SK-N-SH (cell line): ENCODE results near the gene CCDC141. TPM values are rescaled to one million over a fixed set of nuclear protein-coding genes. Genes with fewer than 3 reads are reported as not detected.

Experiments
- CTCF ChIA-PET: fragments of 300-600, 350-600 bp; formaldehyde crosslinking; extraction: SDS; loops from one replicate; lab custom pipeline; 2021; lab: Yijun Ruan, JAX
- POLR2A ChIA-PET: fragments of 350-600 bp; sonication (Branson Sonifier 250); formaldehyde crosslinking; extraction: SDS; loops from one replicate; lab custom pipeline; 2020; ENCODE audit warnings: antibody characterized with exemption, inconsistent platforms; lab: Yijun Ruan, JAX
- DNase-seq: peaks from one replicate; pipeline ENCODE4 v3.0.0; 2012
- H2AFZ ChIP-seq: fragments of 200-600 bp; sonication (generic); 2 replicates; pipeline ENCODE4 v1.8.1; 2016; ENCODE audit warnings: antibody characterized with exemption, mild to moderate bottlenecking, low read depth
- H3F3A ChIP-seq: fragments of 200-600 bp; sonication (generic); replicated peaks from 2 replicates; pipeline ENCODE3; 2016; ENCODE audit warnings: antibody characterized with exemption, mild to moderate bottlenecking; ENCODE audit not compliant: insufficient read depth
- H3K27ac ChIP-seq, 2 experiments: fragments of 200-500 bp in 1 of 2; fragments of 200-600 bp in 1 of 2; sonication (Bioruptor generic) in 1 of 2; sonication (generic), shearing (Covaris generic) in 1 of 2; 2 replicates each; pipeline versions ENCODE4 v1.5.1 to v1.6.1; 2014 to 2016; ENCODE audit warnings: low read depth in 2 of 2, inconsistent platforms in 1 of 2, low read length in 1 of 2, mild to moderate bottlenecking in 1 of 2, mixed read lengths in 1 of 2
- H3K27me3 ChIP-seq: fragments of 200-600 bp; sonication (generic), shearing (Covaris generic); 2 replicates; pipeline ENCODE4 v1.6.1; 2016; ENCODE audit warnings: mixed run types; ENCODE audit not compliant: insufficient read depth
- H3K36me3 ChIP-seq, 2 experiments: fragments of 200-500 bp in 1 of 2; fragments of 200-600 bp in 1 of 2; sonication (Bioruptor generic) in 1 of 2; sonication (generic) in 1 of 2; replicated peaks in 1 of 2; 2 replicates each; pipeline versions ENCODE3 to v1.5.1; 2014 to 2016; ENCODE audit warnings: low read length in 1 of 2, mild to moderate bottlenecking in 1 of 2; ENCODE audit not compliant: insufficient read depth in 2 of 2, control insufficient read depth in 1 of 2
- H3K4me1 ChIP-seq, 2 experiments: fragments of 200-500 bp in 1 of 2; fragments of 200-600 bp in 1 of 2; sonication (Bioruptor generic) in 1 of 2; sonication (generic), shearing (Covaris generic) in 1 of 2; 2 replicates each; pipeline versions ENCODE4 v1.5.1 to v1.6.1; 2014 to 2016; ENCODE audit warnings: low read depth in 1 of 2, low read length in 1 of 2, mixed run types in 1 of 2; ENCODE audit not compliant: insufficient read depth in 2 of 2, control insufficient read depth in 1 of 2
- H3K4me2 ChIP-seq: fragments of 200-600 bp; sonication (generic), shearing (Covaris generic); 2 replicates; pipeline ENCODE4 v1.6.1; 2017; ENCODE audit warnings: mixed run types
- H3K4me3 ChIP-seq, 2 experiments: fragments of 200-500 bp in 1 of 2; fragments of 200-600 bp in 1 of 2; sonication (Bioruptor generic) in 1 of 2; sonication (generic), shearing (Covaris generic) in 1 of 2; 2 replicates each; pipeline versions ENCODE4 v1.5.1 to v1.8.1; 2014 to 2016; ENCODE audit warnings: low read depth in 2 of 2, inconsistent platforms in 1 of 2, low read length in 1 of 2, mild to moderate bottlenecking in 1 of 2, mixed read lengths in 1 of 2, moderate library complexity in 1 of 2
- H3K79me2 ChIP-seq: fragments of 200-600 bp; sonication (generic); 2 replicates; pipeline ENCODE4 v1.8.1; 2017; ENCODE audit warnings: mild to moderate bottlenecking; ENCODE audit not compliant: insufficient read depth
- H3K9ac ChIP-seq: fragments of 200-600 bp; sonication (generic); 2 replicates; pipeline ENCODE4 v1.6.1; 2017; ENCODE audit warnings: mixed run types
- H3K9me2 ChIP-seq: fragments of 200-600 bp; sonication (generic); 2 replicates; pipeline ENCODE4 v1.6.1; 2017; ENCODE audit warnings: mixed run types
- H3K9me3 ChIP-seq: fragments of 200-600 bp; sonication (generic); 2 replicates; pipeline ENCODE4 v1.6.1; 2017; ENCODE audit warnings: mixed run types, mild to moderate bottlenecking, moderate library complexity
- H4K20me1 ChIP-seq: fragments of 200-600 bp; sonication (generic); 2 replicates; pipeline ENCODE4 v1.6.1; 2017; ENCODE audit warnings: mild to moderate bottlenecking, mixed run types; ENCODE audit not compliant: insufficient read depth
- EP300 ChIP-seq, 2 experiments: IDR thresholded peaks; 2 replicates each; pipeline versions ENCODE4 v1.4.0 to v1.6.1; 2012; ENCODE audit warnings: borderline replicate concordance in 1 of 2, low read depth in 1 of 2, low read length in 1 of 2
- EZH2phosphoT487 ChIP-seq: fragments of 200-600 bp; sonication (generic); IDR thresholded peaks from 2 replicates; pipeline ENCODE4 v1.6.1; 2017; ENCODE audit warnings: low read depth, mixed run types, mild to moderate bottlenecking, antibody characterized with exemption, moderate library complexity, borderline replicate concordance
- FOSL2 ChIP-seq: IDR thresholded peaks from 2 replicates; pipeline ENCODE4 v1.4.0; 2012; ENCODE audit warnings: low read depth, mild to moderate bottlenecking, moderate library complexity, borderline replicate concordance
- GABPA ChIP-seq: IDR thresholded peaks from 2 replicates; pipeline ENCODE4 v1.4.0; 2012; ENCODE audit warnings: low read depth, mild to moderate bottlenecking
- IRF3 ChIP-seq: fragments of 150-350 bp; IDR thresholded peaks from 2 replicates; pipeline ENCODE4 v1.6.1; 2016; ENCODE audit warnings: mild to moderate bottlenecking, low read depth, low read length
- JUND ChIP-seq: IDR thresholded peaks from 2 replicates; pipeline ENCODE4 v1.4.0; 2012
- NRF1 ChIP-seq: IDR thresholded peaks from 2 replicates; pipeline ENCODE4 v1.6.1; 2012; ENCODE audit warnings: low read depth, mild to moderate bottlenecking, low read length
- POLR2AphosphoS5 ChIP-seq: IDR thresholded peaks from 2 replicates; pipeline ENCODE4 v1.6.1; 2012; ENCODE audit warnings: low read depth, low read length
- RCOR1 ChIP-seq: fragments of 150-350 bp; IDR thresholded peaks from 2 replicates; pipeline ENCODE4 v1.6.1; 2017; ENCODE audit warnings: antibody characterized with exemption, low read length
- RFX5 ChIP-seq: IDR thresholded peaks from 2 replicates; pipeline ENCODE4 v1.6.1; 2012; ENCODE audit warnings: mild to moderate bottlenecking, improper control_type of control experiment, low read length
- RXRA ChIP-seq: IDR thresholded peaks from 2 replicates; pipeline ENCODE4 v1.4.0; 2012; ENCODE audit warnings: low read depth, mild to moderate bottlenecking, borderline replicate concordance
- SIN3A ChIP-seq: IDR thresholded peaks from 2 replicates; pipeline ENCODE4 v1.6.1; 2012; ENCODE audit warnings: low read depth, mild to moderate bottlenecking, low read length, moderate library complexity, borderline replicate concordance
- SMC3 ChIP-seq: IDR thresholded peaks from 2 replicates; pipeline ENCODE4 v1.6.1; 2012; ENCODE audit warnings: low read depth, low read length, improper control_type of control experiment
- TAF1 ChIP-seq: IDR thresholded peaks from 2 replicates; pipeline ENCODE4 v1.6.1; 2012; ENCODE audit warnings: low read depth, mild to moderate bottlenecking, low read length, moderate library complexity, borderline replicate concordance
- TEAD4 ChIP-seq: IDR thresholded peaks from 2 replicates; pipeline ENCODE4 v1.4.0; 2012; ENCODE audit warnings: mild to moderate bottlenecking, borderline replicate concordance; ENCODE audit not compliant: insufficient read depth
- WGBS: methylation state at CpG from one replicate; pipeline ENCODE4 v1.1.6; 2017; ENCODE audit warnings: low lambda C conversion rate; 5-methylcytosine and 5-hydroxymethylcytosine counted together
- polyA plus RNA-seq, 3 experiments: library from polyadenylated mRNA; depleted of rRNA; stranded (reverse); fragments of >200 nt; gene quantifications; 2 replicates each; pipeline ENCODE4 v1.2.3, GENCODE V29; 2012
- TF ChIP-seq, protein P1 (sequence below): fragments of 150-350 bp; IDR thresholded peaks from 2 replicates; pipeline ENCODE4 v1.6.1; 2017; ENCODE audit warnings: antibody characterized with exemption, low read length, low read depth, borderline replicate concordance
- TF ChIP-seq, protein P2 (sequence below): fragments of 200-600 bp; sonication (generic); IDR thresholded peaks from 2 replicates; pipeline ENCODE4 v1.6.1; 2017; ENCODE audit warnings: antibody characterized with exemption, mild to moderate bottlenecking, moderate library complexity

CCDC141 gene
- polyA plus RNA-seq, 1 of the 3 experiments (the other 2 are of a cell fraction): 0.02 TPM

GRCh38 chr2:178947006-178947405 lies 102.9 kb downstream of the CCDC141 start:
- Histone ChIP-seq H3K9me2 (no peaks in the 10 kb centered on the region), H3K4me2 (no peak overlapping the region), H4K20me1 (no peaks in the 10 kb centered on the region), H3F3A (no peaks in the 10 kb centered on the region), H3K9ac (no peak overlapping the region), H3K27me3 (no peaks in the 10 kb centered on the region), H3K79me2 (no peaks in the 10 kb centered on the region), H3K36me3 (no peaks in the 10 kb centered on the region), H3K9me3 (no peaks in the 10 kb centered on the region), H2AFZ (no peak overlapping the region), H3K4me3 (no peak overlapping the region), H3K27ac (no peak overlapping the region), H3K4me1 (peaks cover 0 to 4% of the 10 kb centered on the region in 2 experiments; a peak in 2 of 4 replicates)
- ChIA-PET CTCF (interaction anchor here (1.0 kb wide), 1 partner anchor 831 kb away, joined by 3 read pairs; no protein-coding TSS in a partner anchor), POLR2A (no interaction called here)
- DNase-seq: no peak
- 35% methylated on average over 3 of the region's 3 CpGs for WGBS
- TF ChIP-seq RCOR1 (no peak), GABPA (no peak), IRF3 (no peak), NRF1 (no peak), SIN3A (no peak), SMC3 (no peak), JUND (no peak), TAF1 (no peak), RXRA (no peak)
- TF ChIP-seq, protein P1, sequence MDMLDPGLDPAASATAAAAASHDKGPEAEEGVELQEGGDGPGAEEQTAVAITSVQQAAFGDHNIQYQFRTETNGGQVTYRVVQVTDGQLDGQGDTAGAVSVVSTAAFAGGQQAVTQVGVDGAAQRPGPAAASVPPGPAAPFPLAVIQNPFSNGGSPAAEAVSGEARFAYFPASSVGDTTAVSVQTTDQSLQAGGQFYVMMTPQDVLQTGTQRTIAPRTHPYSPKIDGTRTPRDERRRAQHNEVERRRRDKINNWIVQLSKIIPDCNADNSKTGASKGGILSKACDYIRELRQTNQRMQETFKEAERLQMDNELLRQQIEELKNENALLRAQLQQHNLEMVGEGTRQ: no peak
- TF ChIP-seq, protein P2, sequence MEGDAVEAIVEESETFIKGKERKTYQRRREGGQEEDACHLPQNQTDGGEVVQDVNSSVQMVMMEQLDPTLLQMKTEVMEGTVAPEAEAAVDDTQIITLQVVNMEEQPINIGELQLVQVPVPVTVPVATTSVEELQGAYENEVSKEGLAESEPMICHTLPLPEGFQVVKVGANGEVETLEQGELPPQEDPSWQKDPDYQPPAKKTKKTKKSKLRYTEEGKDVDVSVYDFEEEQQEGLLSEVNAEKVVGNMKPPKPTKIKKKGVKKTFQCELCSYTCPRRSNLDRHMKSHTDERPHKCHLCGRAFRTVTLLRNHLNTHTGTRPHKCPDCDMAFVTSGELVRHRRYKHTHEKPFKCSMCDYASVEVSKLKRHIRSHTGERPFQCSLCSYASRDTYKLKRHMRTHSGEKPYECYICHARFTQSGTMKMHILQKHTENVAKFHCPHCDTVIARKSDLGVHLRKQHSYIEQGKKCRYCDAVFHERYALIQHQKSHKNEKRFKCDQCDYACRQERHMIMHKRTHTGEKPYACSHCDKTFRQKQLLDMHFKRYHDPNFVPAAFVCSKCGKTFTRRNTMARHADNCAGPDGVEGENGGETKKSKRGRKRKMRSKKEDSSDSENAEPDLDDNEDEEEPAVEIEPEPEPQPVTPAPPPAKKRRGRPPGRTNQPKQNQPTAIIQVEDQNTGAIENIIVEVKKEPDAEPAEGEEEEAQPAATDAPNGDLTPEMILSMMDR: no peak

DNA sequence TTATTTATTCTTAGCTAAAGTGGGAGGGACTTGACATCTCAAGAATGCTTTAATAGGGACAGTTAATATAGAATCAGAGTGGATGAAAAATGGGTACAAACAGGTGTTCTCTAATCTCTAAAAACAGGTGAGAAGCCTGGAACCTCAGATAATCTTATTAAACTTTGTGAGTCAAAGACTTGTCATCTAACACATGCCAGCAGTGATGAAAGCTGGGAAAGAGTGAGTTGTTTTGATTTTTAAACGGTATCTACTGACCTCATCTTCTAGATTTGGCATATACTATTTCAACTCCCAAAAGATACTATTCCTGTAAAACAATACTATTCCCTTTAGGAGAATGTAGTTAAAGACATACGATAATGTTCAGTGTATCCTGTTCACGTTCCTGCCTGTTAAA lies 103.4 kb downstream of the CCDC141 start:
- Histone ChIP-seq H3K9ac (no peak overlapping the region), H4K20me1 (no peaks in the 10 kb centered on the region), H3K36me3 (no peaks in the 10 kb centered on the region), H3K4me1 (peaks cover 0 to 4% of the 10 kb centered on the region in 2 experiments; a peak in 2 of 4 replicates), H2AFZ (no peak overlapping the region), H3K27ac (no peak overlapping the region), H3F3A (no peaks in the 10 kb centered on the region), H3K9me3 (no peaks in the 10 kb centered on the region), H3K4me2 (no peak overlapping the region), H3K4me3 (no peak overlapping the region), H3K27me3 (no peaks in the 10 kb centered on the region), H3K79me2 (no peaks in the 10 kb centered on the region), H3K9me2 (no peaks in the 10 kb centered on the region)
- ChIA-PET POLR2A (no interaction called here), CTCF (interaction anchor here (1.0 kb wide), 1 partner anchor 832 kb away, joined by 3 read pairs; no protein-coding TSS in a partner anchor)
- no peak for TF ChIP-seq EP300 (IDR thresholded peaks at IDR 0.05; ENCODE audit: borderline replicate concordance in 1 of 2, low read depth in 1 of 2, low read length in 1 of 2)
- no peak for TF ChIP-seq TAF1
- TF ChIP-seq FOSL2: no peak
- TF ChIP-seq EZH2phosphoT487: no peak
- no peak for TF ChIP-seq SMC3
- no peak for TF ChIP-seq TEAD4
- no peak for TF ChIP-seq RFX5
- TF ChIP-seq POLR2AphosphoS5: no peak
- 32% methylated on average over 3 of the region's 3 CpGs for WGBS
- no peak for DNase-seq
